Cardiac muscle cell (in vitro differentiated cells and primary cell): ENCODE results near the gene USF2. TPM values are rescaled to one million over a fixed set of nuclear protein-coding genes. Genes with fewer than 3 reads are reported as not detected.

Experiments
- DNase-seq, 2 donors: peaks; one replicate each; pipeline versions ENCODE4 v3.0.0 to v3.0.0-alpha.2; 2010 to 2017; ENCODE audit warnings: low read depth in 1 of 2, low spot score in 1 of 2
- H3K27ac ChIP-seq: fragments of 200-600 bp; sonication (generic); 2 replicates; pipeline ENCODE4 v1.5.1; 2016
- H3K27me3 ChIP-seq: fragments of 200-600 bp; sonication (generic); 2 replicates; pipeline ENCODE4 v1.6.0; 2016; ENCODE audit warnings: control low read depth
- H3K36me3 ChIP-seq: fragments of 200-600 bp; sonication (generic); 2 replicates; pipeline ENCODE4 v1.5.1; 2016; ENCODE audit warnings: control low read depth
- H3K4me1 ChIP-seq: fragments of 200-600 bp; sonication (generic); 2 replicates; pipeline ENCODE4 v1.8.1; 2017; ENCODE audit warnings: low read depth, mild to moderate bottlenecking, mixed run types
- H3K4me3 ChIP-seq: fragments of 200-600 bp; sonication (generic); 2 replicates; pipeline ENCODE4 v1.5.1; 2016; ENCODE audit warnings: mild to moderate bottlenecking
- H3K9me3 ChIP-seq: fragments of 200-600 bp; sonication (generic); 2 replicates; pipeline ENCODE4 v1.5.1; 2017; ENCODE audit warnings: low read depth, mild to moderate bottlenecking, control low read depth
- polyA plus RNA-seq: library from polyadenylated mRNA; unstranded; fragments of >200 nt; fragmentation: Nextera tagmentation; extraction: Ambion mirVana; gene quantifications from 2 replicates; pipeline ENCODE4 v1.2.1, GENCODE V29; 2016
- total RNA-seq: library from RNA; depleted of rRNA; stranded (reverse); fragments of >200 nt; gene quantifications from 2 replicates; pipeline ENCODE4 v1.2.3, GENCODE V29; 2016
- TF ChIP-seq, protein P1 (sequence below): IDR thresholded peaks from 2 replicates; pipeline ENCODE4 v1.5.1; 2012; ENCODE audit warnings: low read depth, mild to moderate bottlenecking, low read length

Gene USF2
- total and polyA plus RNA-seq, 2 experiments from 2014 or later, result 31.7 to 235 TPM

DNA sequence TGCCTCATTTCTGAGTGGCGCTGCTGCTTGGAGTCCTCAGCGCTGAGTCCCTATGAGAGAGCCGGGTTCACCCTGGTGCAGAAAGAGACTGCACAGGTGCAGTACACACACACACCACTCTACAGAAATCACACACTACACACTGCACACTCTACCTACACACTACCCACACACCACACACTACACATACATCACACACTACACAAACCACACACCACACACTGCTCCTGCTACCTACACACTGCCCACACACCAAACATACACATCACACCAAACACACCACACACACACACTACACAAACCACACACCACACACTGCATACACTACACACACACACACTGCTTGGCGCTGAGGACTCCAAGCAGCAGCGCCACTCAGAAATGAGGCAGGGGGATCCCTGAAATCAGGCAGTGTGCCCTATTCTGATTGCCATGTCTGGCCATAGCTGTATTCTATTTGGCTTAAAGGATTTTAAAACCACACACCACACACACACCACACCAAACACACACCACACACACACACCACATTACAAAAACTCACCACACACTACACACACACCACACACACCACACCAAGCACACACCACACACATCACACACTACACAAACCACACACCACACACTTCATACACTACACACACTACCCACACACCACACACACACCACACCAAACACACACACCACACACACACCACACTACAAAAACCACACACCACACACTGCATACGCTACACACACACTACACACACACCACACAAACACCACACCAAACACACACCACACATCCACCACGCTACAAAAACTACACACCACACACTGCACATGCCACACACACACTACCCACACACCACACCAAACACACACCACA is 28.1 kb downstream of the USF2 start:
- TF ChIP-seq, protein P1, sequence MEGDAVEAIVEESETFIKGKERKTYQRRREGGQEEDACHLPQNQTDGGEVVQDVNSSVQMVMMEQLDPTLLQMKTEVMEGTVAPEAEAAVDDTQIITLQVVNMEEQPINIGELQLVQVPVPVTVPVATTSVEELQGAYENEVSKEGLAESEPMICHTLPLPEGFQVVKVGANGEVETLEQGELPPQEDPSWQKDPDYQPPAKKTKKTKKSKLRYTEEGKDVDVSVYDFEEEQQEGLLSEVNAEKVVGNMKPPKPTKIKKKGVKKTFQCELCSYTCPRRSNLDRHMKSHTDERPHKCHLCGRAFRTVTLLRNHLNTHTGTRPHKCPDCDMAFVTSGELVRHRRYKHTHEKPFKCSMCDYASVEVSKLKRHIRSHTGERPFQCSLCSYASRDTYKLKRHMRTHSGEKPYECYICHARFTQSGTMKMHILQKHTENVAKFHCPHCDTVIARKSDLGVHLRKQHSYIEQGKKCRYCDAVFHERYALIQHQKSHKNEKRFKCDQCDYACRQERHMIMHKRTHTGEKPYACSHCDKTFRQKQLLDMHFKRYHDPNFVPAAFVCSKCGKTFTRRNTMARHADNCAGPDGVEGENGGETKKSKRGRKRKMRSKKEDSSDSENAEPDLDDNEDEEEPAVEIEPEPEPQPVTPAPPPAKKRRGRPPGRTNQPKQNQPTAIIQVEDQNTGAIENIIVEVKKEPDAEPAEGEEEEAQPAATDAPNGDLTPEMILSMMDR, result no peak
- H3K27ac ChIP-seq, result no peak overlapping the region
- H3K27me3 ChIP-seq, result no peaks in the 10 kb centered on the region
- H3K4me3 ChIP-seq, result no peak overlapping the region
- no peaks in the 10 kb centered on the region for H3K36me3 ChIP-seq
- H3K4me1 ChIP-seq, result no peaks in the 10 kb centered on the region
- no peak for DNase-seq
- no peaks in the 10 kb centered on the region for H3K9me3 ChIP-seq

- H3K9me3 ChIP-seq, result no peaks in the 10 kb centered on the region
- no peaks in the 10 kb centered on the region for H3K27me3 ChIP-seq
- no peak for DNase-seq
- no peak overlapping the region for H3K4me3 ChIP-seq
- TF ChIP-seq, protein P1, result no peak
- H3K4me1 ChIP-seq, result no peaks in the 10 kb centered on the region
- H3K36me3 ChIP-seq, result no peaks in the 10 kb centered on the region
- H3K27ac ChIP-seq, result no peak overlapping the region
These were observed 28.7 kb downstream of the USF2 start for GRCh38 chr19:35297515-35297848.

DNA sequence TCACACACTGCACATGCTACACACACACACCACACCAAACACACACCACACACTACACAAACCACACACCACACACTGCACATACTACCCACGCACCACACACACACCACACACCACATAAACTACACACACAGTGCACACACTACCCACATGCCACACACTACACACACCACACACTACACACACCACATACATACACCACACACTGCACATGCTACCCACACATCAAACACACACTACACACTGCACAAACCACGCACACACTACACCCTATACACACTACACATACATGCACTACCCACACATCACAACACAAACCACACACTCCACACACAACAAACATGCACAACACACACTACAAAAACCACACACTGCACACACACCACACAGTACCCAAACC is 29.2 kb downstream of the USF2 start:
- Histone ChIP-seq H3K36me3 (no peaks in the 10 kb centered on the region), H3K27ac (no peak overlapping the region), H3K9me3 (no peaks in the 10 kb centered on the region), H3K4me1 (no peaks in the 10 kb centered on the region), H3K4me3 (no peak overlapping the region), H3K27me3 (no peaks in the 10 kb centered on the region)
- TF ChIP-seq, protein P1, result no peak
- no peak for DNase-seq

DNA sequence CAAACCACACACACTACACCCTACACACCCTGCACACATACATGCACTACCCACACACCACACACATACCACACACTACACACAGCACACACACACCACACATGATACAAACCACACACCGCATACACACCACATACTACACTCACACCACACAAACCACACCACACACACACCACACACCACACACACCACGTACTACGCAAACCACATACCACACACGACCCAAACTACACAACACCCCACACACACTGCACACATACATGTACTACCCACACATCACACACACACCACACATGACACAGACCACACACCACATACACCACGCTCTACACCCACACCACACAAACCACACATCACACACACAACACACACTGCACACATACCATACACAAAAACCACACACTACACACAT is 29.8 kb downstream of the USF2 start:
- no peaks in the 10 kb centered on the region for H3K9me3 ChIP-seq
- H3K4me3 ChIP-seq, result no peak overlapping the region
- no peaks in the 10 kb centered on the region for H3K36me3 ChIP-seq
- no peaks in the 10 kb centered on the region for H3K4me1 ChIP-seq
- no peaks in the 10 kb centered on the region for H3K27me3 ChIP-seq
- DNase-seq, result no peak
- no peak overlapping the region for H3K27ac ChIP-seq
- TF ChIP-seq, protein P1, result no peak

DNA sequence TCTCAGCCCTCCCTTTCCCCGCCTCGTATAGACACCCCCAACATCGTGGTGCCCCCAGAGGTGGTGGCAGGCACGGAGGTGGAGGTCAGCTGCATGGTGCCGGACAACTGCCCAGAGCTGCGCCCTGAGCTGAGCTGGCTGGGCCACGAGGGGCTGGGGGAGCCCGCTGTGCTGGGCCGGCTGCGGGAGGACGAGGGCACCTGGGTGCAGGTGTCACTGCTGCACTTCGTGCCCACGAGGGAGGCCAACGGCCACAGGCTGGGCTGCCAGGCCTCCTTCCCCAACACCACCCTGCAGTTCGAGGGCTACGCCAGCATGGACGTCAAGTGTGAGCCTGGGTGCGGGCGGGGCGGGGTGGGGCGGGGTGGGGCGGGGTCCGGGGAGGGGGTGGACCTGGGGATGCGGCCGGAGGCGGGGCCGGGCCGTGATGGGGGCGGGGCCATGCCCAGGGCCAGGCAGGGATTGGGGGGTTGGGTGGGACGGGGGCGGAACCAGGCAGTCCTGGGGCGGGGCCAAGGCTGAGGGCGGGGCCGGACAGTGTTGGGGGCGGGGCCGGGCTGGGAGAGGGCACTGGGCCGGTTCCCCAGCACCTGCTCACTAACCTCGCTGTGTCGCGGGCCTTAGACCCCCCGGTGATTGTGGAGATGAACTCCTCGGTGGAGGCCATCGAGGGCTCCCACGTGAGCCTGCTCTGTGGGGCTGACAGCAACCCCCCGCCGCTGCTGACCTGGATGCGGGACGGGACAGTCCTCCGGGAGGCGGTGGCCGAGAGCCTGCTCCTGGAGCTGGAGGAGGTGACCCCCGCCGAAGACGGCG is 31.0 kb downstream of the USF2 start:
- peak in 1 of 2 donors; percentile 37 for DNase-seq
- TF ChIP-seq, protein P1, result no peak
- Histone ChIP-seq H3K4me1 (no peaks in the 10 kb centered on the region), H3K36me3 (no peaks in the 10 kb centered on the region), H3K9me3 (no peaks in the 10 kb centered on the region), H3K27me3 (no peaks in the 10 kb centered on the region), H3K27ac (no peak overlapping the region), H3K4me3 (no peak overlapping the region)
